ENCODE data around the gene SERINC5. TPM values are rescaled to one million over a fixed set of nuclear protein-coding genes. Genes with fewer than 3 reads are reported as not detected.

The SERINC5 gene
- total and polyA plus RNA-seq, 2 donors (not counting 3 experiments of a cell fraction or from before 2014, with no cell fraction given), result 3.2 to 10.1 TPM

DNA sequence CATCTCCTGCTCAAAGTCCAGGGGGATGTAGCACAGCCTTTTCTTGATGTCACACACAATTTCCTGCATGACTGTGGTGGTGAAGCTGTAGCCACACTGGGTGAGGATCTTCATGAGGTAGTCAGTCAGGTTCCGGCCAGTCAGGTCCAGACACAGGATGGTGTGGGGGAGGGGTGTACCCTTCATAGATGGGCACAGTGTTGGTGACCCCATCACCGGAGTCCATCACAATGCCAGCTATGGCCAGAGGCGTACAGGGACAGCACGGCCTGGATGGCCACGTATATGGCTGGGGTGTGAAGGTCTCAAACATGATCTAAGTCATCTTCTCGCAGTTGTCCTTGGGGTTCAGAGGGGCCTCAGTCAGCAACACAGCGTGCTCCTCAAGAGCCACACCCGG is 44.3 kb upstream of the SERINC5 start:
- BruUV-seq (replicated peaks), result no TSS peak
- Histone ChIP-seq H3K36me3 (ENCODE audit: control insufficient read depth in 2 of 2, extremely low read depth in 1 of 2, insufficient read depth in 2 of 2, low read length in 2 of 2) (no peaks in the 10 kb centered on the region), H3K4me1 (ENCODE audit: control insufficient read depth, extremely low read depth, insufficient read depth, low read length) (no peaks in the 10 kb centered on the region), H3K9me1 (replicated peaks; ENCODE audit: control insufficient read depth, extremely low read depth, insufficient read depth, low read length) (no peaks in the 10 kb centered on the region), H3K4me2 (ENCODE audit: insufficient read depth, low read length) (no peak overlapping the region), H3K9ac (replicated peaks; ENCODE audit: extremely low read depth, insufficient read depth, low read length) (no peak overlapping the region), H3K4me3 (replicated peaks in 1 of 3; ENCODE audit: insufficient read depth in 1 of 3, low read depth in 1 of 3, low read length in 3 of 3) (no peak overlapping the region), H3K9me3 (replicated peaks; ENCODE audit: control insufficient read depth, insufficient read depth, low read length) (no peaks in the 10 kb centered on the region), H3K27me3 (ENCODE audit: control insufficient read depth in 2 of 2, insufficient read depth in 2 of 2, low read length in 2 of 2) (no peaks in the 10 kb centered on the region), H3K79me2 (ENCODE audit: control insufficient read depth, insufficient read depth, low read length) (no peaks in the 10 kb centered on the region), H3K27ac (ENCODE audit: insufficient read depth, low read depth, low read length) (no peak overlapping the region), H2AFZ (ENCODE audit: low read depth, low read length) (no peak overlapping the region), H4K20me1 (replicated peaks; ENCODE audit: control insufficient read depth, extremely low read depth, insufficient read depth, low read length) (no peaks in the 10 kb centered on the region)
- intact Hi-C loops (cut with micrococcal nuclease), result no loop called here
- DNase-seq (ENCODE audit: low read depth, low spot score) (no peak), FAIRE-seq (no peak)
- CTCF ChIA-PET, result no interaction called here
- TF ChIP-seq JUN (IDR thresholded peaks at IDR 0.05; ENCODE audit: borderline replicate concordance, insufficient read depth, insufficient read length, low read depth) (no peak), POLR2A (IDR thresholded peaks at IDR 0.05; ENCODE audit: low read depth, low read length) (no peak), GATA2 (IDR thresholded peaks at IDR 0.05; ENCODE audit: insufficient read depth, insufficient read length, low read depth, low read length) (no peak), POLR2AphosphoS5 (IDR thresholded peaks at IDR 0.05; ENCODE audit: insufficient read depth, low read depth, low read length) (no peak), EZH2 (IDR thresholded peaks at IDR 0.05; ENCODE audit: borderline replicate concordance, low read depth, low read length, severe bottlenecking) (no peak), FOS (IDR thresholded peaks at IDR 0.05; ENCODE audit: borderline replicate concordance, insufficient read depth, low read length) (no peak), MYC (IDR thresholded peaks at IDR 0.05; ENCODE audit: low read depth, low read length) (no peak)
- TF ChIP-seq, protein P1, sequence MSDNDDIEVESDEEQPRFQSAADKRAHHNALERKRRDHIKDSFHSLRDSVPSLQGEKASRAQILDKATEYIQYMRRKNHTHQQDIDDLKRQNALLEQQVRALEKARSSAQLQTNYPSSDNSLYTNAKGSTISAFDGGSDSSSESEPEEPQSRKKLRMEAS (IDR thresholded peaks at IDR 0.05; ENCODE audit: insufficient read depth, insufficient read length), result no peak
- TF ChIP-seq, protein P2, sequence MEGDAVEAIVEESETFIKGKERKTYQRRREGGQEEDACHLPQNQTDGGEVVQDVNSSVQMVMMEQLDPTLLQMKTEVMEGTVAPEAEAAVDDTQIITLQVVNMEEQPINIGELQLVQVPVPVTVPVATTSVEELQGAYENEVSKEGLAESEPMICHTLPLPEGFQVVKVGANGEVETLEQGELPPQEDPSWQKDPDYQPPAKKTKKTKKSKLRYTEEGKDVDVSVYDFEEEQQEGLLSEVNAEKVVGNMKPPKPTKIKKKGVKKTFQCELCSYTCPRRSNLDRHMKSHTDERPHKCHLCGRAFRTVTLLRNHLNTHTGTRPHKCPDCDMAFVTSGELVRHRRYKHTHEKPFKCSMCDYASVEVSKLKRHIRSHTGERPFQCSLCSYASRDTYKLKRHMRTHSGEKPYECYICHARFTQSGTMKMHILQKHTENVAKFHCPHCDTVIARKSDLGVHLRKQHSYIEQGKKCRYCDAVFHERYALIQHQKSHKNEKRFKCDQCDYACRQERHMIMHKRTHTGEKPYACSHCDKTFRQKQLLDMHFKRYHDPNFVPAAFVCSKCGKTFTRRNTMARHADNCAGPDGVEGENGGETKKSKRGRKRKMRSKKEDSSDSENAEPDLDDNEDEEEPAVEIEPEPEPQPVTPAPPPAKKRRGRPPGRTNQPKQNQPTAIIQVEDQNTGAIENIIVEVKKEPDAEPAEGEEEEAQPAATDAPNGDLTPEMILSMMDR (IDR thresholded peaks at IDR 0.05; ENCODE audit: extremely low read depth in 1 of 2, insufficient read depth in 1 of 2, low read depth in 1 of 2, low read length in 2 of 2), result no peak
- dilution Hi-C loops (cut with MboI; ENCODE audit: extremely low pct_ligation_motif_present, low sequenced_read_pairs), result no loop called here
- POLR2A ChIA-PET, result no interaction called here

Measured in endothelial cell of umbilical vein (primary cell).